Activated CD8-positive, alpha-beta memory T cell treated with anti-CD3 and anti-CD28 coated beads, Interleukin-2, amount 10 ng/mL, durations not matched to agents 7 days and 5 days (primary cell): ENCODE data around the gene COL4A6. TPM values are rescaled to one million over a fixed set of nuclear protein-coding genes. Genes with fewer than 3 reads are reported as not detected.

ENCODE experiments used
- ATAC-seq: fragments of 150-1000 bp; cut with Tn5 transposase; one replicate; pipeline ENCODE4 v1.10.0; 2021; ENCODE audit warnings: moderate library complexity
- CTCF ChIA-PET: fragments of 350-600 bp; sonication (Branson Sonifier 250); formaldehyde crosslinking; loops from one replicate; lab custom pipeline; 2021; ENCODE audit warnings: antibody characterized with exemption; lab: Charles Lee
- DNase-seq: peaks from one replicate; pipeline ENCODE4 v3.0.0-alpha.2; 2020
- H3K27ac Mint-ChIP-seq: one replicate; pipeline ENCODE4 v1.8.0; 2021; ENCODE audit warnings: mild to moderate bottlenecking, mixed read lengths
- H3K27me3 Mint-ChIP-seq: one replicate; pipeline ENCODE4 v1.8.0; 2021; ENCODE audit warnings: mixed read lengths
- H3K36me3 Mint-ChIP-seq: one replicate; pipeline ENCODE4 v1.8.0; 2021; ENCODE audit warnings: mild to moderate bottlenecking, mixed read lengths
- H3K4me1 Mint-ChIP-seq: one replicate; pipeline ENCODE4 v1.8.0; 2021; ENCODE audit warnings: mixed read lengths
- H3K4me3 Mint-ChIP-seq: one replicate; pipeline ENCODE4 v1.8.0; 2021; ENCODE audit warnings: mild to moderate bottlenecking, moderate library complexity, mixed read lengths
- H3K9me3 Mint-ChIP-seq: one replicate; pipeline ENCODE4 v1.8.0; 2022; ENCODE audit warnings: low read depth, mixed read lengths
- total RNA-seq, 2 experiments: library from RNA; stranded (reverse); gene quantifications; one replicate each; pipeline ENCODE4 v1.2.3, GENCODE V29; 2021

The COL4A6 gene
- total RNA-seq, 2 experiments from 2014 or later, result not detected

GRCh38 chrX:108304210-108304609 is 134.0 kb downstream of the COL4A6 start:
- DNase-seq (no peak), ATAC-seq (no peak)
- H3K4me1 Mint-ChIP-seq, result no peaks in the 10 kb centered on the region
- no peak overlapping the region for H3K27ac Mint-ChIP-seq
- H3K4me3 Mint-ChIP-seq, result no peak overlapping the region
- CTCF ChIA-PET, result no interaction called here
- no peaks in the 10 kb centered on the region for H3K27me3 Mint-ChIP-seq
- H3K36me3 Mint-ChIP-seq, result no peaks in the 10 kb centered on the region
- no peaks in the 10 kb centered on the region for H3K9me3 Mint-ChIP-seq

- H3K4me1 Mint-ChIP-seq, result no peaks in the 10 kb centered on the region
Measured at GRCh38 chrX:108303682-108304081, 134.5 kb downstream of the COL4A6 start.

GRCh38 chrX:108299704-108300103 is 138.5 kb downstream of the COL4A6 start:
- no peak overlapping the region for H3K4me3 Mint-ChIP-seq
- H3K4me1 Mint-ChIP-seq, result no peaks in the 10 kb centered on the region
- ATAC-seq, result no peak
- H3K27ac Mint-ChIP-seq, result no peak overlapping the region
- CTCF ChIA-PET, result no interaction called here
- DNase-seq, result no peak
- no peaks in the 10 kb centered on the region for H3K9me3 Mint-ChIP-seq
- no peaks in the 10 kb centered on the region for H3K36me3 Mint-ChIP-seq
- H3K27me3 Mint-ChIP-seq, result no peaks in the 10 kb centered on the region

More at GRCh38 chrX:108303682-108304081, 134.5 kb downstream of the COL4A6 start:
- H3K9me3 Mint-ChIP-seq, result no peaks in the 10 kb centered on the region
- no peak for ATAC-seq
- no peak overlapping the region for H3K27ac Mint-ChIP-seq
- H3K36me3 Mint-ChIP-seq, result no peaks in the 10 kb centered on the region
- H3K27me3 Mint-ChIP-seq, result no peaks in the 10 kb centered on the region
- no peak overlapping the region for H3K4me3 Mint-ChIP-seq
- CTCF ChIA-PET, result no interaction called here
- no peak for DNase-seq

- H3K4me1 Mint-ChIP-seq, result no peaks in the 10 kb centered on the region
- no peaks in the 10 kb centered on the region for H3K36me3 Mint-ChIP-seq
- H3K27ac Mint-ChIP-seq, result no peak overlapping the region
- CTCF ChIA-PET, result no interaction called here
- peaks cover 2% of the 10 kb centered on the region for H3K27me3 Mint-ChIP-seq
- DNase-seq (no peak), ATAC-seq (no peak)
- no peak overlapping the region for H3K4me3 Mint-ChIP-seq
- no peaks in the 10 kb centered on the region for H3K9me3 Mint-ChIP-seq
Measured at GRCh38 chrX:108299101-108299591, 139.1 kb downstream of the COL4A6 start.

- Mint-ChIP-seq H3K9me3 (no peaks in the 10 kb centered on the region), H3K36me3 (no peaks in the 10 kb centered on the region), H3K4me1 (no peaks in the 10 kb centered on the region), H3K4me3 (no peak overlapping the region), H3K27me3 (peaks cover 2% of the 10 kb centered on the region), H3K27ac (no peak overlapping the region)
- DNase-seq (no peak), ATAC-seq (no peak)
- CTCF ChIA-PET, result no interaction called here
Measured at GRCh38 chrX:108298165-108298602, 140.0 kb downstream of the COL4A6 start.

GRCh38 chrX:108297290-108297689 is 140.9 kb downstream of the COL4A6 start:
- Mint-ChIP-seq H3K27me3 (peaks cover 2% of the 10 kb centered on the region), H3K9me3 (no peaks in the 10 kb centered on the region), H3K27ac (no peak overlapping the region), H3K36me3 (no peaks in the 10 kb centered on the region), H3K4me1 (no peaks in the 10 kb centered on the region), H3K4me3 (no peak overlapping the region)
- no peak for DNase-seq
- CTCF ChIA-PET, result no interaction called here
- no peak for ATAC-seq

- no peak overlapping the region for H3K4me3 Mint-ChIP-seq
- H3K9me3 Mint-ChIP-seq, result no peaks in the 10 kb centered on the region
- H3K4me1 Mint-ChIP-seq, result no peaks in the 10 kb centered on the region
- CTCF ChIA-PET, result no interaction called here
- peaks cover 4% of the 10 kb centered on the region for H3K27me3 Mint-ChIP-seq
- H3K36me3 Mint-ChIP-seq, result no peaks in the 10 kb centered on the region
- no peak overlapping the region for H3K27ac Mint-ChIP-seq
- DNase-seq (no peak), ATAC-seq (no peak)
Measured at GRCh38 chrX:108292053-108292452, 146.2 kb downstream of the COL4A6 start.

- Mint-ChIP-seq H3K4me1 (no peaks in the 10 kb centered on the region), H3K27ac (no peak overlapping the region), H3K27me3 (peaks cover 10% of the 10 kb centered on the region), H3K4me3 (no peak overlapping the region), H3K9me3 (no peaks in the 10 kb centered on the region), H3K36me3 (no peaks in the 10 kb centered on the region)
- CTCF ChIA-PET, result no interaction called here
- ATAC-seq (no peak), DNase-seq (no peak)
Measured at GRCh38 chrX:108285918-108286317, 152.3 kb downstream of the COL4A6 start.

GRCh38 chrX:108285356-108285755 is 152.9 kb downstream of the COL4A6 start:
- Mint-ChIP-seq H3K4me3 (no peak overlapping the region), H3K9me3 (no peaks in the 10 kb centered on the region), H3K36me3 (no peaks in the 10 kb centered on the region), H3K27ac (no peak overlapping the region), H3K4me1 (no peaks in the 10 kb centered on the region), H3K27me3 (peaks cover 10% of the 10 kb centered on the region)
- CTCF ChIA-PET, result no interaction called here
- ATAC-seq (no peak), DNase-seq (no peak)

GRCh38 chrX:108275732-108276131 is 162.5 kb downstream of the COL4A6 start:
- H3K9me3 Mint-ChIP-seq, result no peaks in the 10 kb centered on the region
- no peak overlapping the region for H3K27ac Mint-ChIP-seq
- peaks cover 3% of the 10 kb centered on the region for H3K4me1 Mint-ChIP-seq
- H3K4me3 Mint-ChIP-seq, result no peak overlapping the region
- CTCF ChIA-PET, result no interaction called here
- no peaks in the 10 kb centered on the region for H3K36me3 Mint-ChIP-seq
- H3K27me3 Mint-ChIP-seq, result peaks cover 3% of the 10 kb centered on the region
- no peak for DNase-seq
- no peak for ATAC-seq

- no peak for ATAC-seq
- no peak overlapping the region for H3K27ac Mint-ChIP-seq
- no peaks in the 10 kb centered on the region for H3K36me3 Mint-ChIP-seq
- H3K27me3 Mint-ChIP-seq, result peaks cover 3% of the 10 kb centered on the region
- no peak overlapping the region for H3K4me3 Mint-ChIP-seq
- H3K9me3 Mint-ChIP-seq, result no peaks in the 10 kb centered on the region
- CTCF ChIA-PET, result no interaction called here
- no peak for DNase-seq
- H3K4me1 Mint-ChIP-seq, result peaks cover 3% of the 10 kb centered on the region
Measured at GRCh38 chrX:108271397-108271787, 166.8 kb downstream of the COL4A6 start.

GRCh38 chrX:108270739-108271396 is 167.4 kb downstream of the COL4A6 start:
- CTCF ChIA-PET, result no interaction called here
- H3K9me3 Mint-ChIP-seq, result no peaks in the 10 kb centered on the region

GRCh38 chrX:108270280-108270679 is 167.9 kb downstream of the COL4A6 start:
- H3K27ac Mint-ChIP-seq, result no peak overlapping the region
- H3K4me3 Mint-ChIP-seq, result no peak overlapping the region
- CTCF ChIA-PET, result no interaction called here
- no peaks in the 10 kb centered on the region for H3K9me3 Mint-ChIP-seq
- H3K27me3 Mint-ChIP-seq, result peaks cover 3% of the 10 kb centered on the region
- H3K36me3 Mint-ChIP-seq, result no peaks in the 10 kb centered on the region
- ATAC-seq (no peak), DNase-seq (no peak)
- peaks cover 3% of the 10 kb centered on the region for H3K4me1 Mint-ChIP-seq

More at GRCh38 chrX:108270739-108271396, 167.4 kb downstream of the COL4A6 start:
- Mint-ChIP-seq H3K36me3 (no peaks in the 10 kb centered on the region), H3K27ac (no peak overlapping the region), H3K4me3 (no peak overlapping the region), H3K4me1 (peaks cover 3% of the 10 kb centered on the region), H3K27me3 (peaks cover 3% of the 10 kb centered on the region)
- DNase-seq (no peak), ATAC-seq (no peak)

GRCh38 chrX:108268434-108269080 is 169.7 kb downstream of the COL4A6 start:
- no peak for DNase-seq
- no peak overlapping the region for H3K4me3 Mint-ChIP-seq
- no peaks in the 10 kb centered on the region for H3K9me3 Mint-ChIP-seq
- CTCF ChIA-PET, result no interaction called here
- no peaks in the 10 kb centered on the region for H3K36me3 Mint-ChIP-seq
- peaks cover 3% of the 10 kb centered on the region for H3K4me1 Mint-ChIP-seq
- H3K27ac Mint-ChIP-seq, result no peak overlapping the region
- H3K27me3 Mint-ChIP-seq, result peaks cover 3% of the 10 kb centered on the region
- ATAC-seq, result no peak
